ENCODE data around the gene EHBP1L1. TPM values are rescaled to one million over a fixed set of nuclear protein-coding genes. Genes with fewer than 3 reads are reported as not detected.

EHBP1L1 gene
- total and polyA plus RNA-seq, 2 of the 13 experiments (the other 11 are each of a cell fraction or from before 2014, with no cell fraction given) = 8.3 to 10.6 TPM

DNA sequence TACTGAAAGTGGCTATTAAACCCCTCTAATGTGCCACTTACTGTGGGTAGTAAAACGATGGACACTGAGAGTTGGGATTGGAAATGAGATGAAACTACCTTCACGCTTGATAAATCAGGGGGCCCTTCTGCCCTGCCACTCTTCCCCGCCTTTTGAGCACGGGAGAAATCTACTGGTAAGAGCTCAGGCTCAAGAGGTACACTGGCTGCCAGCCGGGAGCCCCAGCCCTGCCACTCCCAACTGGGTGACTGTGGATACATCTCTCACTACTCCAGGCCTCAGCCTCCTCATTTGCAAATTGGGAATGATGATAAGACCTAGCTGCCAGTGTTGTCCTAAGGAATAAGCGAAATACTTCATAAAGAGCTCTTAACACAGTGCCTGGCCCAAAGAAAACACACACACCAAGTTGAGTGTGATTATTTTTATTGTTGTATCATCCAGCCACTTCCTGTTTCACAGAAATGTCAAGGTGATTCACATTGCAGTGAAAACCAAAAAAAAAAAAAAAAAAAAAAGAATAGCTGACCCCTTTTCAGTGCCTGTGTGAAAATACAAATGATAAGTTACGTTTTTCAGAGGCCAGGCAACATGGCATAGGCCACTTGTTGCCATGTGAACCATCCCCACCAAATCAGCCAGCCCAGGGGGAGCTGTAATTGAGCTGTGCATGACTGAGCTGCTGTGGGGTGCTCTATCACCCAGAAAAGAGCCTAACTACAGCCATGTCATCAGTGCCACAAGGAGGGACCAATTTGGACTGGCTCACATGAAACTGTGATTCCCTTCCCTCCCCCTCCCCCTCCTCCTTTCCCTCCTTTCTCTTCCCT is 10.0 kb upstream of the EHBP1L1 start:
- BruUV-seq (replicated peaks) = no TSS peak
- CTCF ChIA-PET (ENCODE audit: low intra/inter-chr PET ratio, low total read pairs) = no interaction called here
- 91% methylated on average over 7 of the region's 7 CpGs for WGBS (ENCODE audit: low lambda C conversion rate)
- Histone ChIP-seq H4K20me1 (ENCODE audit: insufficient read depth, low read length) (no peaks in the 10 kb centered on the region; the same call in 1 of the 2 replicates), H2AFZ (ENCODE audit: low read length) (no peak overlapping the region), H3K9ac (ENCODE audit: insufficient read depth, low read depth, low read length) (no peak overlapping the region), H3K36me3 (replicated peaks in 1 of 2; ENCODE audit: control insufficient read depth in 1 of 2, insufficient read depth in 2 of 2, low read length in 2 of 2) (no peaks in the 10 kb centered on the region), H3K4me1 (ENCODE audit: insufficient read depth, low read length) (peaks cover 42% of the 10 kb centered on the region), H3K79me2 (ENCODE audit: insufficient read depth, low read length) (peaks cover 11% of the 10 kb centered on the region), H3K4me3 (replicated peaks in 1 of 3; ENCODE audit: insufficient read depth in 1 of 3, low read depth in 2 of 3, low read length in 3 of 3) (no peak overlapping the region), H3K4me2 (ENCODE audit: low read depth, low read length) (no peak overlapping the region), H3K27me3 (ENCODE audit: control insufficient read depth in 1 of 2, insufficient read depth in 2 of 2, low read length in 2 of 2) (no peaks in the 10 kb centered on the region; a peak in 1 of 5 replicates), H3K27ac (ENCODE audit: extremely low read length, insufficient read depth, low read length) (no peak overlapping the region), H3K9me3 (ENCODE audit: low read length) (no peaks in the 10 kb centered on the region)
- no peak for ATAC-seq
- no peak for DNase-seq (ENCODE audit: low spot score)
- intact Hi-C loops (cut with micrococcal nuclease; ENCODE audit: unreplicated experiment) (no loop called here), in situ Hi-C loops (cut with HindIII; ENCODE audit: extremely low pct_ligation_motif_present, low pct_unique_long_range_greater_than_20kb) (no loop called here)
- FAIRE-seq = no peak
- POLR2A ChIA-PET = interaction anchor here (0.6 kb wide), 1 partner anchor 17 kb away, joined by 3 read pairs; no protein-coding TSS in a partner anchor
- TF ChIP-seq SIN3A (IDR thresholded peaks at IDR 0.05; ENCODE audit: borderline replicate concordance, low read depth, low read length) = no peak
- no peak for TF ChIP-seq ARID2 (CRISPR knock-in tag; IDR thresholded peaks at IDR 0.05; ENCODE audit: borderline replicate concordance)
- TF ChIP-seq, protein P1, sequence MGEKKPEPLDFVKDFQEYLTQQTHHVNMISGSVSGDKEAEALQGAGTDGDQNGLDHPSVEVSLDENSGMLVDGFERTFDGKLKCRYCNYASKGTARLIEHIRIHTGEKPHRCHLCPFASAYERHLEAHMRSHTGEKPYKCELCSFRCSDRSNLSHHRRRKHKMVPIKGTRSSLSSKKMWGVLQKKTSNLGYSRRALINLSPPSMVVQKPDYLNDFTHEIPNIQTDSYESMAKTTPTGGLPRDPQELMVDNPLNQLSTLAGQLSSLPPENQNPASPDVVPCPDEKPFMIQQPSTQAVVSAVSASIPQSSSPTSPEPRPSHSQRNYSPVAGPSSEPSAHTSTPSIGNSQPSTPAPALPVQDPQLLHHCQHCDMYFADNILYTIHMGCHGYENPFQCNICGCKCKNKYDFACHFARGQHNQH (CRISPR knock-in tag; IDR thresholded peaks at IDR 0.05) = no peak
- TF ChIP-seq ARNTL (CRISPR knock-in tag; IDR thresholded peaks at IDR 0.05) = no peak
- no peak for TF ChIP-seq EZH2 (conservative IDR thresholded peaks at IDR 0.05; ENCODE audit: low read depth, low read length)
- no peak for TF ChIP-seq KLF12 (CRISPR knock-in tag; IDR thresholded peaks at IDR 0.05; ENCODE audit: borderline replicate concordance)
- TF ChIP-seq ZNF263 (CRISPR knock-in tag; IDR thresholded peaks at IDR 0.05) = no peak
- no peak for TF ChIP-seq GTF2F1 (IDR thresholded peaks at IDR 0.05; ENCODE audit: low read length)
- TF ChIP-seq NFIB (CRISPR knock-in tag; IDR thresholded peaks at IDR 0.05; ENCODE audit: borderline replicate concordance) = no peak
- no peak for TF ChIP-seq PAF1 (CRISPR knock-in tag; IDR thresholded peaks at IDR 0.05)
- TF ChIP-seq SNRNP70 (IDR thresholded peaks at IDR 0.05; ENCODE audit: low read depth, low read length) = no peak
- TF ChIP-seq, protein P2, sequence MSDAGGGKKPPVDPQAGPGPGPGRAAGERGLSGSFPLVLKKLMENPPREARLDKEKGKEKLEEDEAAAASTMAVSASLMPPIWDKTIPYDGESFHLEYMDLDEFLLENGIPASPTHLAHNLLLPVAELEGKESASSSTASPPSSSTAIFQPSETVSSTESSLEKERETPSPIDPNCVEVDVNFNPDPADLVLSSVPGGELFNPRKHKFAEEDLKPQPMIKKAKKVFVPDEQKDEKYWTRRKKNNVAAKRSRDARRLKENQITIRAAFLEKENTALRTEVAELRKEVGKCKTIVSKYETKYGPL (CRISPR knock-in tag; IDR thresholded peaks at IDR 0.05) = no peak
- no peak for TF ChIP-seq FOSL2 (CRISPR knock-in tag; IDR thresholded peaks at IDR 0.05)
- no peak for TF ChIP-seq MBNL3 (CRISPR knock-in tag; conservative IDR thresholded peaks at IDR 0.05)
- no peak for TF ChIP-seq PCBP1 (IDR thresholded peaks at IDR 0.05; ENCODE audit: borderline replicate concordance, low read depth, low read length)
- no peak for TF ChIP-seq HNRNPK (IDR thresholded peaks at IDR 0.05; ENCODE audit: low read depth, low read length, poor library complexity, severe bottlenecking)
- TF ChIP-seq, protein P3, sequence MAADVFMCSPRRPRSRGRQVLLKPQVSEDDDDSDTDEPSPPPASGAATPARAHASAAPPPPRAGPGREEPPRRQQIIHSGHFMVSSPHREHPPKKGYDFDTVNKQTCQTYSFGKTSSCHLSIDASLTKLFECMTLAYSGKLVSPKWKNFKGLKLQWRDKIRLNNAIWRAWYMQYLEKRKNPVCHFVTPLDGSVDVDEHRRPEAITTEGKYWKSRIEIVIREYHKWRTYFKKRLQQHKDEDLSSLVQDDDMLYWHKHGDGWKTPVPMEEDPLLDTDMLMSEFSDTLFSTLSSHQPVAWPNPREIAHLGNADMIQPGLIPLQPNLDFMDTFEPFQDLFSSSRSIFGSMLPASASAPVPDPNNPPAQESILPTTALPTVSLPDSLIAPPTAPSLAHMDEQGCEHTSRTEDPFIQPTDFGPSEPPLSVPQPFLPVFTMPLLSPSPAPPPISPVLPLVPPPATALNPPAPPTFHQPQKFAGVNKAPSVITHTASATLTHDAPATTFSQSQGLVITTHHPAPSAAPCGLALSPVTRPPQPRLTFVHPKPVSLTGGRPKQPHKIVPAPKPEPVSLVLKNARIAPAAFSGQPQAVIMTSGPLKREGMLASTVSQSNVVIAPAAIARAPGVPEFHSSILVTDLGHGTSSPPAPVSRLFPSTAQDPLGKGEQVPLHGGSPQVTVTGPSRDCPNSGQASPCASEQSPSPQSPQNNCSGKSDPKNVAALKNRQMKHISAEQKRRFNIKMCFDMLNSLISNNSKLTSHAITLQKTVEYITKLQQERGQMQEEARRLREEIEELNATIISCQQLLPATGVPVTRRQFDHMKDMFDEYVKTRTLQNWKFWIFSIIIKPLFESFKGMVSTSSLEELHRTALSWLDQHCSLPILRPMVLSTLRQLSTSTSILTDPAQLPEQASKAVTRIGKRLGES (CRISPR knock-in tag; IDR thresholded peaks at IDR 0.05; ENCODE audit: borderline replicate concordance) = no peak

Measured in HepG2 (cell line).